NCI-H446 (cell line): ENCODE data around the gene HMGCR.
A peak's percentile ranks its signal among the peaks of the same experiment; 100 is the strongest.

Experiments used
- DNase-seq, 2 experiments: peaks; one replicate each; lab custom pipeline; 2025; lab: John Stamatoyannopoulos, UW

The HMGCR gene

GRCh38 chr5:75340714-75341478 lies 3.9 kb downstream of the HMGCR start:
- DNase-seq: no peak

- no peak for DNase-seq
These were observed 4.9 kb downstream of the HMGCR start for GRCh38 chr5:75341934-75342333.

DNA sequence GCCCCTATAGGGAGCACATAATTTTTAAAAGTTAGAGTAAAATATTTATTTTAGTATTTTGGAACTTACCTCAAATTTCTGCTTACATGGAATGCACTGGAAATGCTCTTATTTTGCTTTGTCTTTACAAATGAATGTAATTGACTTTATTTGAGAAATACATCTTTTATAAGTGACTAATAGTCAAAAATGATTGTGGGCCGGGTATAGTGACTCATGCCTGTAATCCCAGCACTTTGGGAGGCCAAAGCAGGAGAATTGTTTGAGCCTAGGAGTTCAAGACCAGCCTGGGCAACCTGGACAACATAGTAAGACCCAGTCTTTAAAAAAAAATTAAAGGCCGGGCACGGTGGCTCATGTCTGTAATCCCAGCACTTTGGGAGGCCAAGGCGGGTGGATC lies 5.8 kb downstream of the HMGCR start:
- DNase-seq: no peak

GRCh38 chr5:75348241-75348640 lies 11.2 kb downstream of the HMGCR start:
- no peak for DNase-seq

- DNase-seq: no peak
These were observed 12.6 kb downstream of the HMGCR start for GRCh38 chr5:75349663-75350062.

DNA sequence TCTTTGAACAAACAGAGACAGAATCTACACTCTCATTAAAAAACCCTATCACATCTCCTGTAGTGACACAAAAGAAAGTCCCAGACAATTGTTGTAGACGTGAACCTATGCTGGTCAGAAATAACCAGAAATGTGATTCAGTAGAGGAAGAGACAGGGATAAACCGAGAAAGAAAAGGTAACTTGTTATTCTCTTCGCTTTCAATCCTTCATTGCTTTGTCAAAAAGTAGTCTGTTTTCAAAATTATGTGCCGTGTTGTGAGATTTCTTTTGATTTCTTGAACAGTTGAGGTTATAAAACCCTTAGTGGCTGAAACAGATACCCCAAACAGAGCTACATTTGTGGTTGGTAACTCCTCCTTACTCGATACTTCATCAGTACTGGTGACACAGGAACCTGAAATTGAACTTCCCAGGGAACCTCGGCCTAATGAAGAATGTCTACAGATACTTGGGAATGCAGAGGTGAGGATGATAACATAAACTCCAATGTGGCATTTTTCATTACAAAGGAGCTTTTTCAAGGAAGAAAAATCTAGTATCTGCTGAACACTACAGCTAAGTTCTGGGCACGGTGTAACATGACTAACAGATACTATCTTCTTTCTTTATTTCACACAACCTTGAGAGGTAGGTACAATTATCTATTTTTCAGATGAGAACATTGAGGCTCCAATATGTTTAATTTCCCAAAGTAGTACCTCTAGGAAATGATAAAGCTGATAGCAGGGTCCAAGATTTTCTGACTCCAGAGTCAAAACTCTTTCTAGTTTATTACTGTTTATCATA lies 14.3 kb downstream of the HMGCR start:
- DNase-seq: no peak

GRCh38 chr5:75355236-75355635 lies 18.2 kb downstream of the HMGCR start:
- DNase-seq: no peak

GRCh38 chr5:75356719-75357118 lies 19.7 kb downstream of the HMGCR start:
- DNase-seq: no peak

- no peak for DNase-seq
These were observed 21.1 kb downstream of the HMGCR start for GRCh38 chr5:75358117-75358516.

DNA sequence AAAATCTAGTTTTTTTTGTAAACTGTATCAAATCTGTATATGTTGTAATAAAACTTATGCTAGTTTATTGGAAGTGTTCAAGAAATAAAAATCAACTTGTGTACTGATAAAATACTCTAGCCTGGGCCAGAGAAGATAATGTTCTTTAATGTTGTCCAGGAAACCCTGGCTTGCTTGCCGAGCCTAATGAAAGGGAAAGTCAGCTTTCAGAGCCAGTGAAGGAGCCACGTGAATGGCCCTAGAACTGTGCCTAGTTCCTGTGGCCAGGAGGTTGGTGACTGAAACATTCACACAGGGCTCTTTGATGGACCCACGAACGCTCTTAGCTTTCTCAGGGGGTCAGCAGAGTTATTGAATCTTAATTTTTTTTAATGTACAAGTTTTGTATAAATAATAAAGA lies 24.3 kb downstream of the HMGCR start:
- no peak for DNase-seq

DNA sequence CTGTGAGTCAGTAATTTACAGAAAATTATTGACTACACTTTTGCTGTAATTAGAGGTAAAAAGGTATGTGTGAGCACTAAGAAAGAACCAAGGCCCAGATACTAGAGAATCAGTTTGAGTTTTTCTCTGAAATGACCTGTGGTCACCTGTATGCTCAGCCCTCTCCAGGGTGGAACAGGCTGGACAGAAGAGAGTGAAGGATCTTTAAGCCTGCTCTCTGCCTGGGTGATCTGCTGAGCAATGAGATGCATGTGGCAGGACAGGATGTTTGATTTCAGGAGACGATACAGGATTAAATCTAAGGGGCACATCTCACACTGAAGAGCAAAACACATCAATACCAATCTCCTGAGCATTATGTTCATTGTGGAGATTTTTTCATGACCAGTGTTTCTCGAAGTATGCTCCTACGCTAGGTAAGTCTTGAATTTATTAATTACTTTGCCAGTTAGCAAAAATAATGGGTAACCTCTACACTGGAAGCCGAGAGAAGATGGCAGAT lies 25.5 kb downstream of the HMGCR start:
- no peak for DNase-seq

DNA sequence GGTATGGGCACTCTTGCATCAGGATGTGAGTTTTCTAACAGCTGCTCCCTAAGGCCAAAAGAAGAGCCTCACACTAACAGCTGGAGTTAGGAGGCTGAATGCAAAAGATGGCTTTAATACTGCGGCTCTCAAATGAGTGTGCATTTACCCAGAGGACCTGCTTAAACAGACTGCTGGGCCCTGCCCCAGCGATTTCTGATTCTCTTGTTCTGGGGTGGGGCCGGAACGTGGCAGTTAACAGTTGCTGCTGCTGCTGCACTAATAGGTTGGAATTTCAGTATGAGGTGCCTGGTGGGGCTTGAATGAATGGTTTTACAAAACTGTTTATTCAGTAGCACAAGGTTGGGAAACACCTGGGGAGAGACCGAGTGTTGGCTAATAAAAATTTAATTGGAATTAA lies 26.1 kb downstream of the HMGCR start:
- DNase-seq: no peak

- DNase-seq: peak in 1 of 2 experiments; percentile 35
These were observed 26.9 kb downstream of the HMGCR start for GRCh38 chr5:75363726-75364495.

GRCh38 chr5:75364571-75365280 lies 27.7 kb downstream of the HMGCR start:
- DNase-seq: no peak

DNA sequence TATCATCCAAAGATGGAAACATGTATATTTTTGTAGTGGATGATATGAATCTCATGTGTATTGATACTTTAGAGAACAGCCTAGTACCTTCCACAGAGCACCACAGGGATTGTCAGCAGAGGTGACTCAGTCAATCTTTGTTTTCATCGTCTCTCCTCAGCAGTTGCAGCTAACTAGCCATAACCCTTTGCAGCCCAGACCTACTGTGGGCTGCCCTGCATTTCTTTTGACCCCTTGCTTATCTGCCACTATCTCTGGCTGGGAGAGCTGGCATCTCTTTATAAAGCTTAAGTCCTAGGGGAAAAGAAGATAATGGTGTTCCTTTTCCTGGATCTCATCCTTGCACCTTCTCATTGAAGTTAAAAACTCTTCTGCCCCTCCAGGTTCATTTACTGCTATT lies 28.7 kb downstream of the HMGCR start:
- DNase-seq: no peak

DNA sequence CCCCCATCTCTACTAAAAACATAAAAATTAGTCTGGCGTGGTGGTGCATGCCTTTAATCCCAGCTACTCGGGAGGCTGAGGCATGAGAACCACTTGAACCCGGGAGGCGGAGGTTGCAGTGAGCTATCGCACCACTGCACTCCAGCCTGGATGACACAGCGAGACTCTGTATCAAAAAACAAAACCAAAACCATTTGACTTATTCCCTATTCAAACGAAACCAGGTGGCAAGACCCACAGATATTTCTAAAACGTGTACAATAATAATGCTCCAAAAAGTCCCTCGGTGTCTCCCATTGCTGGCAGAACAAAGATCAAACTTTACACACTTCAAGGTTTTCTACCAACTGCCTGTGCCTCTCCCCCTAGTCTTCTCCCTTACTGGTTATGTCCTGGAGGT lies 29.8 kb downstream of the HMGCR start:
- DNase-seq: no peak

- no peak for DNase-seq
These were observed 30.4 kb downstream of the HMGCR start for GRCh38 chr5:75367401-75367800.

DNA sequence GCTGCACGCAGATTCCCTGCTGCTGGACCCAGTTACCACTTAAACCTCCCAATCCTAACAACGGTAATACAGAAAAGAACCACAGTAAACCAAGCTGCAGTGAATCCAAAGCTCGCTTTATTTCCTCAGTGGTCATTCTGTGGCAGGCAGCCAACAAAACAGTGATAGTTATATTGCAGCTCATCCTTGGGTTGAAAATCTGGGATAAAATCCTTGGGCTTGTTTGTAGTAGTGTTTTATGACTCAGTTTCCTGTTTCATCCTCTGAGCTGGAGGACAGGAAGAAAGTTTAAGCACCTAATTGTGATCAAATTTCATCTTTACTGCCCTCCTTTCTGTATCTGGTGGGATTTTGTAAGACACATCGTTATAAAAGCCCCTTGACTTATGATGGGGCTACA lies 31.4 kb downstream of the HMGCR start:
- DNase-seq: no peak

GRCh38 chr5:75373862-75374261 lies 36.8 kb downstream of the HMGCR start:
- DNase-seq: no peak

DNA sequence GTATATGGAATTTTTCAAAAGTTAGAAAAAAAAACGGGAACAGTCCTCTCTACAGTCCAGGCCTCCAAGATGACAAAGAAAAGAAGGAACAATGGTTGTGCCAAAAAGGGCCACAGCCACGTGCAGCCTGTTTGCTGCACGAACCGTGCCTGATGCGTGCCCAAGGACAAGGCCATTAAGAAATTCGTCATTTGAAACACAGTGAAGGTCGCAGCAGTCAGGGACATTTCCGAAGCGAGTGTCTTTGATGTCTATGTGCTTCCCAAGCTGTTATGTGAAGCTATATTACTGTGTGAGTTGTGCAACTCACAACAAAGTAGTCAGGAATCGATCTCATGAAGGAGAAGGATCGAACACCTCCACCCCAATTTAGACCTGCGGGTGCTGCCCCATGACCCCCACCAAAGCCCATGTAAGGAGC lies 37.4 kb downstream of the HMGCR start:
- DNase-seq: no peak

DNA sequence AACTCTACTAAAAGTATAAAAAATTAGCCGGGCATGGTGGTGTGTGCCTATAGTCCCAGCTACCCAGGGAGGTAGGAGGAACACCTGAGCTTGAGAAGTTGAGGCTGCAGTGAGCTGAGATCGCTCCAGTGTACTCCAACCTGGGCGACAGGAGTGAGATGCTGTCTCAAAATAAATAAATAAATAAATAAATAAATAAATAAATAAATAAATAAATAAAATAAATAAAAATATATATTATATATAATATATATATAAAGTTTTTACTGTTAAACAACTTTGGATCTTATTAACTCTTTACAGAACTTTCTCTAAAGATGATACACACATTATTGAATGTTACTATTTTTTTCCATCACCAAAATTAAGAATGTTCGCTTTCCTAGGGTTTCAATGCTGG lies 38.4 kb downstream of the HMGCR start:
- DNase-seq: no peak

GRCh38 chr5:75380099-75380498 lies 43.1 kb downstream of the HMGCR start:
- DNase-seq: no peak
